Neural cell (in vitro differentiated cells): Measurements from ENCODE around the gene RBM19.

Source experiments
- CTCF ChIP-seq: fragments of 450-650 bp; IDR thresholded peaks from 2 replicates; pipeline ENCODE4 v1.5.1; 2014; ENCODE audit warnings: antibody characterized with exemption, mild to moderate bottlenecking, moderate library complexity; ENCODE audit not compliant: poor library complexity, severe bottlenecking
- EZH2 ChIP-seq: fragments of 200-600, 300-800 bp; shearing (Covaris generic), sonication (generic); IDR thresholded peaks from 2 replicates; pipeline ENCODE4 v1.6.1; 2014; ENCODE audit warnings: antibody characterized with exemption, low read length, borderline replicate concordance, mild to moderate bottlenecking; ENCODE audit not compliant: insufficient read depth, poor library complexity, severe bottlenecking
- POLR2AphosphoS5 ChIP-seq: IDR thresholded peaks from 2 replicates; pipeline ENCODE4 v1.6.1; 2012
- REST ChIP-seq: IDR thresholded peaks from 2 replicates; pipeline ENCODE4 v1.6.1; 2012; ENCODE audit warnings: borderline replicate concordance

- TF ChIP-seq CTCF (no peak), REST (peak; percentile 28), EZH2 (no peak), POLR2AphosphoS5 (no peak)
Measured at GRCh38 chr12:113875691-113876090, 90.4 kb downstream of the RBM19 start.
